SU-DHL-6 (cell line): ENCODE results near the gene SF3B3.

ENCODE experiments used
- EZH2phosphoT487 ChIP-seq: fragments of 200-600 bp; sonication (generic), shearing (Covaris generic); conservative IDR thresholded peaks from 2 replicates; pipeline ENCODE4 v1.6.1; 2018; ENCODE audit warnings: mild to moderate bottlenecking, antibody characterized with exemption, low read length, moderate library complexity, mixed read lengths
- TF ChIP-seq, protein P1 (sequence below): fragments of 200-600 bp; sonication (generic); IDR thresholded peaks from one replicate; pipeline ENCODE4 v1.5.1; 2017; ENCODE audit warnings: antibody characterized with exemption, mild to moderate bottlenecking, low read length, moderate library complexity; ENCODE audit not compliant: insufficient read depth, poor library complexity, severe bottlenecking

DNA sequence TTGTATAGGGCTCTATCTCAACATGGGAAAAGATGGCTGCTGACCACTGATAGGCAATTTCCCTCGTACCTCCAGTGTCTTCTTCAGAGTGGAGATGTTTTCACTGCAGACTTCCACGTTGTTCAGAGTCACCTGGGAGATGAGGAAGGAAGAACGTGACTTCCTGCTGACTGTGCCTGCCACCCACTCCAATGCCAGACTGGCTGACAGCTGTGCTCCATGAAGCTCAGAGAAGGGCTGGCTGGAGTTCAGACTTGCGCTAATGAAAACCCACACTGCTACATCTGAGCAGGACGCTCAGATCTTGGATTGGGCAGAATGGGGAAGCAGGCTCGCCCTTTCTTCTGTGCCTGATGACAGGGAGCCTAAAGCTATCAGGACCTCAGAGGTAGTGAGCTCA is 33.4 kb upstream of the SF3B3 start:
- TF ChIP-seq, protein P1, sequence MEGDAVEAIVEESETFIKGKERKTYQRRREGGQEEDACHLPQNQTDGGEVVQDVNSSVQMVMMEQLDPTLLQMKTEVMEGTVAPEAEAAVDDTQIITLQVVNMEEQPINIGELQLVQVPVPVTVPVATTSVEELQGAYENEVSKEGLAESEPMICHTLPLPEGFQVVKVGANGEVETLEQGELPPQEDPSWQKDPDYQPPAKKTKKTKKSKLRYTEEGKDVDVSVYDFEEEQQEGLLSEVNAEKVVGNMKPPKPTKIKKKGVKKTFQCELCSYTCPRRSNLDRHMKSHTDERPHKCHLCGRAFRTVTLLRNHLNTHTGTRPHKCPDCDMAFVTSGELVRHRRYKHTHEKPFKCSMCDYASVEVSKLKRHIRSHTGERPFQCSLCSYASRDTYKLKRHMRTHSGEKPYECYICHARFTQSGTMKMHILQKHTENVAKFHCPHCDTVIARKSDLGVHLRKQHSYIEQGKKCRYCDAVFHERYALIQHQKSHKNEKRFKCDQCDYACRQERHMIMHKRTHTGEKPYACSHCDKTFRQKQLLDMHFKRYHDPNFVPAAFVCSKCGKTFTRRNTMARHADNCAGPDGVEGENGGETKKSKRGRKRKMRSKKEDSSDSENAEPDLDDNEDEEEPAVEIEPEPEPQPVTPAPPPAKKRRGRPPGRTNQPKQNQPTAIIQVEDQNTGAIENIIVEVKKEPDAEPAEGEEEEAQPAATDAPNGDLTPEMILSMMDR = no peak
- no peak for TF ChIP-seq EZH2phosphoT487
